ENCODE measurements around the gene PNPLA7. TPM values are rescaled to one million over a fixed set of nuclear protein-coding genes. Genes with fewer than 3 reads are reported as not detected.

The PNPLA7 gene
- total RNA-seq, 1 donor from 2014 or later = 9.0 TPM

- DNase-seq = peak; percentile 94
- H3K9me3 ChIP-seq (replicated peaks) = no peaks in the 10 kb centered on the region
- no peaks in the 10 kb centered on the region for H3K27me3 ChIP-seq (ENCODE audit: low read depth)
- H3K4me3 ChIP-seq = peak within 1 kb of the TSS; percentile 81
- peaks cover 7% of the 10 kb centered on the region for H3K36me3 ChIP-seq
- intact Hi-C loops (cut with micrococcal nuclease) = no loop called here
- H3K4me1 ChIP-seq = peaks cover 38% of the 10 kb centered on the region
- peak within 1 kb of the TSS; percentile 82 for H3K27ac ChIP-seq (replicated peaks)
- TF ChIP-seq, protein P1, sequence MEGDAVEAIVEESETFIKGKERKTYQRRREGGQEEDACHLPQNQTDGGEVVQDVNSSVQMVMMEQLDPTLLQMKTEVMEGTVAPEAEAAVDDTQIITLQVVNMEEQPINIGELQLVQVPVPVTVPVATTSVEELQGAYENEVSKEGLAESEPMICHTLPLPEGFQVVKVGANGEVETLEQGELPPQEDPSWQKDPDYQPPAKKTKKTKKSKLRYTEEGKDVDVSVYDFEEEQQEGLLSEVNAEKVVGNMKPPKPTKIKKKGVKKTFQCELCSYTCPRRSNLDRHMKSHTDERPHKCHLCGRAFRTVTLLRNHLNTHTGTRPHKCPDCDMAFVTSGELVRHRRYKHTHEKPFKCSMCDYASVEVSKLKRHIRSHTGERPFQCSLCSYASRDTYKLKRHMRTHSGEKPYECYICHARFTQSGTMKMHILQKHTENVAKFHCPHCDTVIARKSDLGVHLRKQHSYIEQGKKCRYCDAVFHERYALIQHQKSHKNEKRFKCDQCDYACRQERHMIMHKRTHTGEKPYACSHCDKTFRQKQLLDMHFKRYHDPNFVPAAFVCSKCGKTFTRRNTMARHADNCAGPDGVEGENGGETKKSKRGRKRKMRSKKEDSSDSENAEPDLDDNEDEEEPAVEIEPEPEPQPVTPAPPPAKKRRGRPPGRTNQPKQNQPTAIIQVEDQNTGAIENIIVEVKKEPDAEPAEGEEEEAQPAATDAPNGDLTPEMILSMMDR (IDR thresholded peaks at IDR 0.05; ENCODE audit: borderline replicate concordance) = no peak
These were observed 91.0 kb downstream of the PNPLA7 start, which contains the start of gene NSMF for GRCh38 chr9:137459152-137459600. NSMF (minus strand) TSS chr9:137459334; CDS start chr9:137459102, 232 bp downstream.

GRCh38 chr9:137458194-137459151, 91.7 kb downstream of the PNPLA7 start:
- Histone ChIP-seq H3K4me1 (peaks cover 42% of the 10 kb centered on the region), H3K4me3 (peak overlapping the region; percentile 81), H3K27ac (replicated peaks) (peak overlapping the region; percentile 82), H3K36me3 (peaks cover 7% of the 10 kb centered on the region), H3K9me3 (replicated peaks) (no peaks in the 10 kb centered on the region), H3K27me3 (ENCODE audit: low read depth) (no peaks in the 10 kb centered on the region)
- no peak for DNase-seq
- TF ChIP-seq, protein P1 (IDR thresholded peaks at IDR 0.05; ENCODE audit: borderline replicate concordance) = no peak
- intact Hi-C loops (cut with micrococcal nuclease) = no loop called here

DNA sequence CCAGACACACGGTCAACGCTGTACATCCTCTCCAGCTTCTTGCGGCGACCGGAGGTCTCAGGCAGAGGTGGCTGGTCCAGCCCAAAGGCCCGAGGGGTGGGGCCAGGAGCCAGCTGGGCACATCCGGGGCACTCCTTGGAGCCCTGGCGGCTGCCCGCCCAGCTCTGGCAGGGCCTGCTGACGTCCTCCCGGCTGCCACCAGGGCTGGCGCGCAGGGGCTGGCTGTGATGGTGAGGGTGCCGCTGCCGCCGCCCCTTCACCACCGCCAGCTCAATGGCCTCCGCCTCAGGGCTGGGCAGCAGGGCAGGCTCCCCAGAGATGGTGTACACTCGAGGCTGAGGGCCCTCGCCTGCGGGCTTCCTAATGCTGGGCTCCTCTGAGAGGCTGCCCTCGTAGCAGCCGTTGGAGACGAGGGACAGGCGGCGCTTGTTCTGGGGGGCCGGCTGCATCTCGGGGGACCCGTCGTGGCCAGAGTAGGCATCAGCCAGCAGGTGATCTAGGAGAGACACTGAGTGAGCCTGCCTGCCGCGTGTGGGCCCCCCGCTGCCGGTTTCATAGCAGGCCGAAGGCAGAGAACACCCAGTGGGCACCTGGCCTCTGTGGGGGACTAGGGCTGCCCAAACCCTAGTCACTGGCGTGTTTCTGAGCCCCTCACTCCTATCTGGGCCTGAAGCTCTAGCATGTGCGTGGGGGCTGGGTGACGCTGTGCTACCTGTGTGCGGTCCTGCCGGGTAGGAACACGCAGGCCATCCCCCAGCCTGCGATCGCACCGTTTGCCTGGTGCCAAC, 92.6 kb downstream of the PNPLA7 start:
- H3K36me3 ChIP-seq = peaks cover 9% of the 10 kb centered on the region
- TF ChIP-seq, protein P1 (IDR thresholded peaks at IDR 0.05; ENCODE audit: borderline replicate concordance) = no peak
- no peaks in the 10 kb centered on the region for H3K27me3 ChIP-seq (ENCODE audit: low read depth)
- peaks cover 44% of the 10 kb centered on the region for H3K4me1 ChIP-seq
- no peak for DNase-seq
- H3K9me3 ChIP-seq (replicated peaks) = no peaks in the 10 kb centered on the region
- H3K4me3 ChIP-seq = peak overlapping the region; percentile 81
- intact Hi-C loops (cut with micrococcal nuclease) = no loop called here
- no peak overlapping the region for H3K27ac ChIP-seq (replicated peaks)

GRCh38 chr9:137456864-137457405, 93.3 kb downstream of the PNPLA7 start:
- peaks cover 13% of the 10 kb centered on the region for H3K36me3 ChIP-seq
- peaks cover 44% of the 10 kb centered on the region for H3K4me1 ChIP-seq
- TF ChIP-seq, protein P1 (IDR thresholded peaks at IDR 0.05; ENCODE audit: borderline replicate concordance) = no peak
- H3K27me3 ChIP-seq (ENCODE audit: low read depth) = no peaks in the 10 kb centered on the region
- H3K4me3 ChIP-seq = no peak overlapping the region
- no peak overlapping the region for H3K27ac ChIP-seq (replicated peaks)
- intact Hi-C loops (cut with micrococcal nuclease) = no loop called here
- DNase-seq = no peak
- no peaks in the 10 kb centered on the region for H3K9me3 ChIP-seq (replicated peaks)
